Measurements from ENCODE around the gene TCERG1L.

GRCh38 chr10:131239450-131239849, 72.1 kb downstream of the TCERG1L start:
- no peak for TF ChIP-seq CTCF (IDR thresholded peaks at IDR 0.05; ENCODE audit: insufficient read depth, low read depth, low read length)
- no peak for TF ChIP-seq EZH2 (IDR thresholded peaks at IDR 0.05; ENCODE audit: insufficient read depth, low read length)
